Body of pancreas (tissue), 4 donors: ENCODE measurements around the gene PHF12.

Source experiments
- CTCF ChIP-seq, 7 experiments: fragments of 450-650 bp in 4 of 7; fragments of 200-600 bp in 3 of 7; sonication (generic) in 3 of 7; IDR thresholded peaks; one replicate each; pipeline ENCODE4 v1.5.1; 2016 to 2019; ENCODE audit warnings: antibody characterized with exemption in 7 of 7
- POLR2A ChIP-seq, 3 donors: fragments of 450-650 bp; IDR thresholded peaks; one replicate each; pipeline ENCODE4 v1.6.1; 2016; ENCODE audit warnings: antibody characterized with exemption in 3 of 3, mild to moderate bottlenecking in 2 of 3

- no peak for TF ChIP-seq CTCF (IDR thresholded peaks at IDR 0.05)
- no peak for TF ChIP-seq POLR2A (IDR thresholded peaks at IDR 0.05)
These were observed 77.5 kb downstream of the PHF12 start for GRCh38 chr17:28873839-28874238.
